Colonic mucosa (tissue), 4 donors: ENCODE results near the gene RNF14. TPM values are rescaled to one million over a fixed set of nuclear protein-coding genes. Genes with fewer than 3 reads are reported as not detected.

ENCODE experiments used
- DNase-seq: peaks from one replicate; pipeline ENCODE4 v3.0.0-alpha.2; 2020
- H3K27ac ChIP-seq: fragments of 200-600 bp; one replicate; pipeline ENCODE4 v1.8.0; 2021
- H3K27me3 ChIP-seq: fragments of 200-600 bp; one replicate; pipeline ENCODE4 v1.8.0; 2021
- H3K36me3 ChIP-seq: fragments of 200-600 bp; one replicate; pipeline ENCODE4 v1.8.0; 2021
- H3K4me1 ChIP-seq: fragments of 200-600 bp; one replicate; pipeline ENCODE4 v1.8.0; 2021; ENCODE audit warnings: mild to moderate bottlenecking
- H3K4me3 ChIP-seq: fragments of 200-600 bp; one replicate; pipeline ENCODE4 v1.8.0; 2021
- H3K9ac ChIP-seq, 2 donors: one replicate each; pipeline ENCODE4 v1.7.0; 2013; ENCODE audit warnings: control low read depth in 2 of 2, low read depth in 2 of 2, low read length in 2 of 2
- H3K9me3 ChIP-seq: fragments of 200-600 bp; one replicate; pipeline ENCODE4 v1.8.0; 2021
- intact Hi-C: fragments of 100-400 bp; cut with DNase I; formaldehyde crosslinking; loops from one replicate; pipeline ENCODE4 v1.14.1; 2022
- total RNA-seq, 2 donors: library from RNA; stranded (reverse); fragmentation: NEBNext Ultra II Directional in 1 of 2; extraction: Animal tissue kit (Norgen Biotek cat#: 25700) in 1 of 2; gene quantifications; one replicate each; pipeline ENCODE4 v1.2.1, GENCODE V29; 2021
- TF ChIP-seq, protein P1 (sequence below): fragments of 200-600 bp; IDR thresholded peaks from one replicate; pipeline ENCODE4 v1.8.0; 2022; ENCODE audit warnings: antibody characterized with exemption, mild to moderate bottlenecking
- donor health status: healthy.
- donor health status: DM: no; HTN: no; CAD: no.
- donor health status: DM: no; HTN: no; CAD: no.

Gene RNF14
- total RNA-seq, 2 donors from 2014 or later = 49.4 to 69.8 TPM

DNA sequence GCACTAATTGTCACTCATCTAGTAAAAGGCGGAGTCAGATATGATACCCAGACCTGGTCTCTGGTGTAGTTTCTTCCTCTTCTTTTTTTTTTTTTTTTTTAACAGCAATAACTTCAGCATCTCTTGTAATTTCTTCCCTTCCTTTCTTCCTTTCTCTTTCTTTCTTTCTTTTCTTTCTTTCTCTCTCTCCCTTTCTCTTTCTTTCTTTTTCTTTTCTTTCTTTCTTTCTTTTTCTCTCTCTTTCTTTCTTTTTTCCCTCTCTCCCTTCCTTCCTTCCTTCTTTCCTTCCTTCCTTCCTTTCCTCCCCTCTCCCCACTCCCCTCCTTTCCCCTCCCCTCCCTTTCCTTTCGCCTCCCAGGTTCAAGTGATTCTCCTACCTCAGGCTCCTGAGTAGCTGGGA is 69.8 kb downstream of the RNF14 start:
- TF ChIP-seq, protein P1, sequence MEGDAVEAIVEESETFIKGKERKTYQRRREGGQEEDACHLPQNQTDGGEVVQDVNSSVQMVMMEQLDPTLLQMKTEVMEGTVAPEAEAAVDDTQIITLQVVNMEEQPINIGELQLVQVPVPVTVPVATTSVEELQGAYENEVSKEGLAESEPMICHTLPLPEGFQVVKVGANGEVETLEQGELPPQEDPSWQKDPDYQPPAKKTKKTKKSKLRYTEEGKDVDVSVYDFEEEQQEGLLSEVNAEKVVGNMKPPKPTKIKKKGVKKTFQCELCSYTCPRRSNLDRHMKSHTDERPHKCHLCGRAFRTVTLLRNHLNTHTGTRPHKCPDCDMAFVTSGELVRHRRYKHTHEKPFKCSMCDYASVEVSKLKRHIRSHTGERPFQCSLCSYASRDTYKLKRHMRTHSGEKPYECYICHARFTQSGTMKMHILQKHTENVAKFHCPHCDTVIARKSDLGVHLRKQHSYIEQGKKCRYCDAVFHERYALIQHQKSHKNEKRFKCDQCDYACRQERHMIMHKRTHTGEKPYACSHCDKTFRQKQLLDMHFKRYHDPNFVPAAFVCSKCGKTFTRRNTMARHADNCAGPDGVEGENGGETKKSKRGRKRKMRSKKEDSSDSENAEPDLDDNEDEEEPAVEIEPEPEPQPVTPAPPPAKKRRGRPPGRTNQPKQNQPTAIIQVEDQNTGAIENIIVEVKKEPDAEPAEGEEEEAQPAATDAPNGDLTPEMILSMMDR = no peak
- no peak for DNase-seq
- H3K4me3 ChIP-seq = no peak overlapping the region
- H3K4me1 ChIP-seq = no peaks in the 10 kb centered on the region
- no peaks in the 10 kb centered on the region for H3K27me3 ChIP-seq
- H3K9me3 ChIP-seq = no peaks in the 10 kb centered on the region
- no peak overlapping the region for H3K9ac ChIP-seq
- intact Hi-C loops = no loop called here
- H3K27ac ChIP-seq = no peak overlapping the region
- no peaks in the 10 kb centered on the region for H3K36me3 ChIP-seq

Other genes starting within 250 kb of the RNF14 start
- 100 to 1,000 TPM in 1 of 2 donors, 10 to 100 TPM in 1; 97.3 to 105 TPM for gene PCDH1, start 90.7 kb upstream of the RNF14 start, total RNA-seq
- 10 to 100 TPM; 69.2 to 69.4 TPM for gene DELE1, start 45.2 kb upstream of the RNF14 start, total RNA-seq
- 1 to 10 TPM; 1.1 to 1.3 TPM for gene PCDH12, start 10.9 kb upstream of the RNF14 start, total RNA-seq
- gene GNPDA1, start 43.9 kb downstream of the RNF14 start, total RNA-seq = 10 to 100 TPM; 15.5 to 19.6 TPM
- gene NDFIP1, start 139.7 kb downstream of the RNF14 start, total RNA-seq = 10 to 100 TPM; 37.1 to 56.9 TPM